Activated CD8-positive, alpha-beta memory T cell treated with anti-CD3 and anti-CD28 coated beads for 1 hour (primary cell): ENCODE data around the gene SEMA5A.

Experiments
- DNase-seq, 2 donors: peaks; one replicate each; pipeline ENCODE4 v3.0.0-alpha.2; 2020; ENCODE audit warnings: low read depth in 1 of 2; ENCODE audit errors: extremely low read depth in 1 of 2

Gene SEMA5A

DNA sequence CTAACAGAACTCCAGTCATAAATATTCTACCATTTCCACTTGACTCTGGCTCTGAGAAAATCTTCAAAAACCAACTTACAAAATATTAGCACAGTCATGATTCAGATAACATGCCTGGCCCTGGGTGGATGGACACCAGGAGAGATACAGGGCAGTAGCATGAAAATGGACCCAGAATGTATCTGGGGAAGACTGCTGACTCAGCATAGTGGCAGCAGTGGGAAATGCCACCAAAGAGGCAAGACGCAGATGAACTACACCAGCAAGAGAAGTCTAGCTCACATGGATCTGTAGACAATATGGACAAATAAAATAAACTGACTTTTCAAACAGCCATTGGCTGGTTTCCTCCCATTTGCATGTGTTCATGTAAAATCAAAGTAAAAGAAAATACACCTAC lies 359.8 kb downstream of the SEMA5A start:
- no peak for DNase-seq

DNA sequence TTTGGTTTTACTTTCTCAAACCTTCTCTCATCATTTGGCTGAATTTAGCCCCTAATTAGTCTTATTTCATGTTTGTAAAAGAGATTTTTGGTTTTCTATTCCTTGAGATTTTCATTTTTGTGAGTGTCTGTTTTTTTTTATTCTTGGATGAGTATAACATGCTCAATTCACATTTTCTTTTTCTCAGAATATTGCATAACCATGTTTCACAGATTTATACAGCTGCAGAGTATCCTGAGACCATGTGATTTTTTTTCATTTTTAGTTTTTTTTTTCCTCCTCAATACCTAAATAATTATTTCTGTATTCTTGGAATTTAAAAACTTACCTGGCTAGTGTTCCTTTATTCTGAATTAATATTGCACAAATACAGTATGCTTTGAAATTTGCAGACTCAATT lies 361.9 kb downstream of the SEMA5A start:
- DNase-seq: no peak

DNA sequence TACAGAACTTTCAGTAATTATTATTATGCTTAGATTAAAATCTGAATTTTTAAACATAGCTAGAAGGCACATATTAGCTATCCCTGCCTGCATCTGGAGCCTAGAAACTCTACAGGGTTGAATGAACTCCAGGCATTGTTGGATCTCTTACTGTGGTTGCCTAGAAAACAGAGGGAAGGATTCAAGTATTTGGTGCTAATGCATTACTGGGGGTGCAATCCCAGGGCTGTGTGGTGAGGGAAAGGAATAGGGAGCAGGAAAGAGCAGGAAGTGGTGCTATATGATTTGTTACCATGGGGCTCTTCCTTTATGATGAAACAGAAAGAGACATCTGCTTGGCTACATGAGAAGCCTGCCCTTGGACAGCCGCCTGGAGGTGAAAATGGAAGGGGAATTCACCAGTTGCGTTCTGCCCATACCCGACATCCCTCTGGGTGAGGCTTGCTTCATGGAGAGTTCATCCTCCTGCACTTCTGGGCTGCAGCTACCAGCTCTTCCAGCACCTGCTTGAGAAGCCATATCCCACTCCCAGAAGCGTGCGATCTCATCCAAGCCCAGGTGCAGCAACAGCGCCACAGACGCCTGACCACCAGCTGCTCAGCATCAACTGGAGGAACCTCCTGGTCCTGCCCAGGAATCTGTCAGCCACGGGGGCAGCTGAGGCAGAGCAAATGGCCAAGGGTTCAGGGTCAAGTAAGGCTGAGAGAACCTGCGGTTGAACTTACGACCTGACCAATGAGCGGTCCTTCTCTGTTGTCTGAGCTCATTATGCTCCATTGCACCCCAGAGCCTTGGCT lies 362.8 kb downstream of the SEMA5A start:
- DNase-seq: no peak

DNA sequence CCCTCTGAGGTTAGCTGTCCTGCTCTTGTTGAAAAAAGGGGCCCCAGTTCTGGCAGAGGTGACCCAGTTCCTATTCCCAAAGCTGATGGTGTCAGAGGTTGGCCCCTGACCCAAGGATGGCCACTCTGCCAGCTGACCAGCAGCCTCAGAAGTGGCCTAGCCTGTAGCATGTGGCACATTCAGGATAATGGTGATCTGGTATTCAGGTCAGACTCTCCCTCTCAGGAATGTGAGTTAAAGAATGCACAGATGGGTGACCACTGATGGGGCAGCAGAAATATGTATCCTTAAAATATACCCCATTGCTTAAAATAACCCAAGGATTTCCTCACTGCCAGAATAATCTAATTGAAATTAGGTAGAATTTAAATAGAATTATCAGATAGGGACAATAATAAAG lies 369.2 kb downstream of the SEMA5A start:
- DNase-seq: no peak

DNA sequence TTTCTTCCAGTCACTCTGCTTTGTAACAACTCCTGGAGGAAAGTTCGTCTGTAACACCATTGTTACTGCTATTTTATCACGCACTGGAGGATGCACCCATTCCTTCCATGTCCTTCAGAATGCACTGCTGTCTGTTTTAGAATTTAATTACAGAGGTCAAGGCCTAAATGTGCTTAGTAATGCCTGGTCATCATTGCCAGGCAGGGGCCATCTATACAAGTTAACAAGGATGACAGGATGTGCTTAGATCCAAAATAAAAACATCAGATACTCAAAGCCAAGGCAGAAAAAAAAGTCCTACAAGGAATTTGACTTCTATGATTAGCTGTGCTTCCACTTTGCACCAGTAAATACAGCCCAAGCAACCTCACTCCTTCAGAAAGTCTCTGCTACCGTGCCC lies 371.4 kb downstream of the SEMA5A start:
- DNase-seq: no peak

DNA sequence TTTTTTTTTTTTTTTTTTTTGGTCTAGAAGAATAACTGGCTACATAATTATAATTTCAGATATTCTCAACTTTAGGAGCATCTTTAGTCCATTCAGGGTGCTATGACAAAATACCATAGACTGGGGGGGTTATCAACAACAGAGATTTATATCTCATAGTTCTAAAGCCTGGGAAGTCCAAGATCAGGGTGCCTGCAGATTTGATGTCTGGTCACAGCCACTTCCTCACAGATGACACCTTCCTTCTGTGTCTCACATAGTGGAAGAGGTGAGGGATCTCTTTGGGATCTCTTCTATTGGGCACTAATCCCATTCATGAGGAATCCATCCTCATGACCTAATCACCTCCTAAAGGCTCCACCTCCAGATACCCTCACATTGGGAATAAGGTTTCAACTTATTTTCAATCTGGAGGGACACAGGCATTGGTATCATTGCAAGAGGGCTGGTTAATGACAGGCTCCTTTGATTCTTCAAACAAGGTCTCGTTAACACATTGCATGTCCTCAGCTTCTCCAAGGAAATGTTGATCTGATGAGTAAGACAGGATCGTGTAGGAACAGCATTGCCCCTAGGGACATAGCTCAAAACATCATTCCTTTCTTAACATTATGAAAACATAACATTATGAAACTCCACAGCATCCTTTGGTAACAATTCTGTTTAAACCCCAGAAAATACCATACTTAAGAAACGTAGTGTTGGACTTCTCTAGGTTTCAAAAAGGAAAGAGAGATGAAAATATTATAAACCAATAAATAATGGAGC lies 372.4 kb downstream of the SEMA5A start:
- no peak for DNase-seq

DNA sequence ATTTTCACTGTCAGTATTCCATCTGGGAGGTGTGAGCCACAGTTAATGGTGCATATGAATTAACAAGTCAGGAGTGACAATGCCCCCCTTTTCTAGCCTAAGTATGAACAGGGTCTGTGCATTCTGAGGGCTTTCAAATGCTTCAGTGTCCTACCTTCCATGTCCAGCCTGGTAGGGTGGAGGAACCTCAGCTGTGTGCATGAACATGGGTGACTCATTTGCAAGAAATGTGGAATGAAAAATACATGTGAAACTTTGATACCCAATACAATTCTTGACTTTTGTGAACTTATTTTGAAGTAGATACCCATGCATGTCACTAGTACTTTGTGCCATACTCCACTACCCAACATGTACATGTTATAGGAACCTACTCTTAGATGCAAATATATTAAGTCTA lies 375.8 kb downstream of the SEMA5A start:
- DNase-seq: no peak

DNA sequence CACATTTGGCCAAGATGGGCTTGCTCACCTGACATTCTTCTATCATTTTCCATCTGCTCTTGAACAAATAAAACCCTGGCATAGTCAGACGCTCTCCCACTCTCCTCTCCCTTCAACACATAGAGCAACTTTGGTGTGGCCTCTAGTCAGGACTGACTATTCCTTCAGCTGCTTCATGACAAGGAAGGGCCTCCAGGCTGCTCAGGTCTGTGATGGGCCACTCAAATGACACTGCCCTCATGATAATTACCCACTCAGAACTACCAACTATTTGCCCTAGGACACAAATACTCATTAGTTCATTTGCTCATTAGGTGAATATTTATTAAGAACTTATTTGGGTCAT lies 376.3 kb downstream of the SEMA5A start:
- no peak for DNase-seq

DNA sequence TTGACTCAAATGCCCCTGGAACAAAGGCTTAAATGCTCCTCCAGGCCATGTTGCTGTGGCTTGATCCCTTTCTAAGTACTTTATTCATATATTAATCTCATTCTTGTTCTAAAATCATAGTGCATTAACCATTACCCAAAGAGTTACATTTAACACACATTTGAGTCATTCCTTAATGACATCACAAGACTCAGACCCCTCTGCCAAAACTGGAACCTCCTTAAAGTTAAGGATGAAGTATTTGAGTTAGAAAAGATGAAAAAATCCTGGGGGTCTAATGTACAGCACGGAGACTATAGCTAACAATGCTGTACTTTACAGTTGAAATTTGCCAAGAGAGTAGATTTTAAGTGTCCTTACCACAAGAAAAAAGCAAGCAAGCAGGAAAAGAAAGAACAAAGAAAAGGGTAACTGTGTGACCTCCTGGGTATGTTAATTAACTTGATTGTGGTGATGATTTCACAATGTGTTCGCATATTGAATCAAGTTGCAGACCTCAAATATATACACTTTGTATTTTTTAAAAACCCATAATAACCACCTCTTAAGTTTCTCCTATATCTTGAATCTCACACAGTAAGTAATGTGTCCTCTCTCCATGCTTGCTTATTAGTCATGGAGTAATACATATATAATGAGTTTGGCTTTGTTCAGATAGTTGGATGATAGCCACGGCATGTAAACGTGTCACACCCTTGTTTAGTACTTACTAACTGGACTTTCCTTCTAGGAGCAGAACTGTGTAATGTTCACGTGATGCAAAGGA lies 376.9 kb downstream of the SEMA5A start:
- DNase-seq: no peak

DNA sequence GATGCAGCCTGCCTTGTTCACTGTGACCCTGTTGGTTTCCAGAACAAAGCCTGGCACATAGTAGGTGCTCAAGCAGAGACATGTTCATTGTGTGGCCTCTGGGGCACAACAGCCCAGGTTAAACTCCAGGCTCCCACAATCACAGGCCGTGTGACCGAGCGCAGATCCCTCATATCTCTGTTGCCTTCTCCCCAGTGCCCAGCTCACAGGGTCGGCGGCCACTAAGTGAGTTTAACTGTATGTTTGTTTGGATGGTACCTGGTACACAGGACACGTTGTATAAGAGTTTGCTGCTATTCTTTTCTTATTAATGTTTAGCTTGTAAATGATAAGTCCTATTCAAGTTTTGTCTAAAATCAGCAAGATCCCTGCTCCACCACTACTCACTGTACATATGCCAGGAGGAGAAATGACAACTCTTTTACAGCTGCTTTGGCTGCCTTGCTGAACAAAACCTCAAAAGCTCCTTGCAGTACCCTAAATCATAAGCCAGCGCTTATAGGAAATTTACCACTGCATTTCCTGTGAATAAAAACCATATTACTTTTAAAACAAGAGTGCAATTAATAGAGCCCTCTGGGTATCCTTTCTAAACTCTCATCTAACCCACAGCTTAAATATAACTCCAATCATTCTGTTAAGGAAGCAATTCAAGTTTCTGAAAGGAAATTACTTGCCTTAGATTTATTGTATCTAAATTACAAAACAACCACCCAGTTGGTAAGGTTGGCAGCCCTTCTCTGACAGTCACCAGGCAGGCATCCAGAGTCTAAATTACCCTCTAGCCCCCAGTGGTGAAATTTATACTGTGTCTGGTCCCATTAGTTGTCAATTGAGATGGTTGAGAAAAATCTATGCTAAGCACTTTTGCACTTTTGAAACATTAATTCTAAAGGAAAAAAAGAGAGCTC lies 379.4 kb downstream of the SEMA5A start:
- no peak for DNase-seq

DNA sequence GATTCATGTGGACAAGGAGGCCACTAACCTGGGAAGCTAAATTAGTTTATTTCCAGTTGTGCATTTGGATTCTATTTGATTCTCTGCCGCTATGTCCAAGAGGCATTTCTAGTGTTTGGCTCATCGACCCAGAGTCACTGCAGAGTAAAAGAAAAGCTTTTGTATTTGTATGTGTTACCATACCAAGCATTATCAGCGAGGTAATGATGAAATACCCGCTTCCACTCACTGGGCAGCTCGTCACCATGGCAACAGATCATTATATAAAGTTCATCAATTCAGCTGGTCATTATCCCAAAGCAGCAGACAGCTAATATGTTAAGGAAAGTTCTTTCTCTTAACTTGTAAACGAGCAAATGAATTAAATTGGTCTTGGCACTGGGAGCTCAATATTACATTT lies 380.3 kb downstream of the SEMA5A start:
- DNase-seq: no peak

DNA sequence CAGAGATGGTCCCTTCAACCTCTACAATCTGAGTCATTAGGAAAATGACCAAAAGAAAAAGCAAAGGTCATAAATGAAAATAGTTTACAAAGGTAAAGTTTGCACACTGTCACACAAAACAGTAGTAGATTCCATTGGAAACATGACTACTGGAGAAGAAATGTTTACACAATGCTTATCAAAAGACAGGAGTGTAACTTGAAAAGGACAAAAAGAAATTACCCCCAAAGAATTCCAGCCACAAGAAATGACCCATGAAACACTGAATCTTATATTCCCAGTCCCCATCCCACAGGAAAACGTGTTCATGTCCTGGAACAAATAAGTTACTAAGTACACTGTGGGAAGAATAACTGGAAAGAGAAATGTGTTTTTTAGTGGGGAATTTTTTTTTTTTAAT lies 385.1 kb downstream of the SEMA5A start:
- no peak for DNase-seq

DNA sequence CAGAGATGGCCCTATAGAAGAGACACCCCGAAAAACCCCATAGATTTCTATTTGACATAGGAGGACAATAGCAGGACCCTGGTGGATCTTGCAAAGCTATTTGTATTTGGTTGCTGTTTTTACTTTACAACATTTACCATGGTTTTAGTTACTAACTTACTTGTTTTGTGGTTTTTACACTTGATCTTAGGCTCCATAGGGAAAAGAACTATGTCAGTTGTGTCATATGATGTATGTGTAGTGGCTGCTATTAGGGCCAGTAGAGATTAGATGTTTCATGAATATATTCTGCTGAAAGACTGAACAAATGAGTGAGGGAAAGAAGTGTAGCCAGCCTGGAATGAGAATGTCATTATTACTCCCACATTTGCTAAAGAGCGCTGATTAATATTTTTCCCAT lies 388.1 kb downstream of the SEMA5A start:
- no peak for DNase-seq

DNA sequence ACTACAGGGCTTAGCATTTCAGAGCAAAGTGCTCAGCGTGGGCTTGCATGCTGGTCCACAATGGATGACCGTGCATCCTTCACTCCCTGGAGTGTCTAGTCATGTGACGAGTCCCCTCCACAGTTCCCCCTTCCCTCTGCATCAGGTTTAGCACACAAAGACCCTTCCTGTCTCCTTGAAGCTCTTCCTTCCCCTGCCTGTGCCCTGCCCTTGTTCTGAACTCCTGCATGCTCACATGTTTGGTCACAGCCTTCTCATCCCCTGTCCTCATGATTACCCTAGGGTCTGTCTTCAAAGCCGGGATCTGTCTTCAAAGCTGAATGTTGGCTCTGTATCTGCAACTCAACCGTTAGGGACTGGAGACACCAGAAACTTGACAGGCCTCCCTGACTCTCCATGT lies 388.9 kb downstream of the SEMA5A start:
- no peak for DNase-seq

DNA sequence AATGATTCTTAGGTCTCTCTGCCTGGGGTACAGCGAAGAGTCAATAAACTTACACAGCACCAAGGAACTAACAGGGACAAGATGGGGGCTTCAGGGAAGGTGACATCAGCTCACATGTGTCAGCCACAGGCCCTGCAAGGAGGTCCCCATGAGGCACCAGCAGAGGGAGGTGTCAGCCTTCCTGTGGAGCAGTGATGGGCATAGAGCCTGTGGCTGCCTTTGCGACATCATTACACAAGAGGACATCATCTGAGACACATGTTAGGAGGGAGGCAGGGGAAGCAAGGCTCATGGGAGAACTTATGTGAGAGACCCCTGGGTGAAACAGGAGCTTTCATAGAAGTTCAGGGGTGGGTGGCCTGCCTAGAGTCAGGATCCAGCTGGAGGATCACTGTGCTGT lies 389.6 kb downstream of the SEMA5A start:
- DNase-seq: no peak

DNA sequence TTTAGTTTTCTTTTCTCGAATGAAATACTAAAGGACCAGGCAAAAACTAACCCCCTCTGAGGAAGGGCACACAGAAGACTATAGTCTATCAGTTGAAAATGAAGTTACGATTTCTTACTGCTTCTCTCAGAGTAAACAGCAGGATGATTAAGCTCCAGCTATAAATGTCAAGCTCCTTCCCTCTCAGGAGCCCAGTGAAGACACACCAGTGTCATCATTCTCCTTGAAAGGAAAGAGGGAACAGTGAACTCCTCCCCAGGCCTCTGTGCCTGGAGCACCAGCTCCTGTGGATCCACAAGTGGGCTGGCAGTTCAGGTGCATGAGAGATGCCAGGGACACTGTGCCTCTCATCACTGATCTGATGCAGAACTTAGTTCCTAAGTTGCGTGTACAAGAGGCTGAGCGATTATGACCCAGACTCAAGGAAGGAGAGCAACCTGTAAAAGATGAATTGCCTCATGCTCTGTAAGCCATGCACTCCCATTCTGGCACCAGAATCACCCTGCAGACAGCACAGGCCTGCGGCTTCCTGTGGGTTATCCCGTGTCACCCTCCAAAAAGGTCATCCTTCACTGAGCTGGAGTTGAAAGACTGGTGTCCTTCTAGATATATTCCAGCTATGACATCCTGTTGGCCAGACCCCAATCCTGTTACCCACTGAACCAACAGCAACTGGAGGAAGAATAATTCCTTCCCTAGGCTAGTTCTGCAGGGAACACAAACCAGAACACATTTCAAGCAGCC lies 394.0 kb downstream of the SEMA5A start:
- DNase-seq: no peak

DNA sequence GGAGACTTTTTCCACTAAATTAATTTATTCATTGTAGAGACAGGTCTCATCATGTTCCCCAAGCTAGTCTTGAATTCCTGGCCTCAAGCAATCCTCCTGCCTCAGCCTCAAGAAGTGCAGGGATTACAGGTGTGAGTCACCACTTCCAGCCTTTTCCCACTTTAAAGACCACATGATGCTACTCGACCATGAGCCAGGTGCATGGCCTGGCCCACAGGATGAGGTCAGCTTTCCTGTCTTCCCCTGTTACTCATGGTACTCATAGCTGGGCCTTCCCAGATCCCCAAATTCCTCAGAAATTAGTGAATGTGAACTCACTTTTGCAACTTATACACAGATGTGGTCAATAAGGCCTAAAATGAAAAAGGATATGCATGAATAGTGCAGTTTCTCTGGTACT lies 395.9 kb downstream of the SEMA5A start:
- no peak for DNase-seq

DNA sequence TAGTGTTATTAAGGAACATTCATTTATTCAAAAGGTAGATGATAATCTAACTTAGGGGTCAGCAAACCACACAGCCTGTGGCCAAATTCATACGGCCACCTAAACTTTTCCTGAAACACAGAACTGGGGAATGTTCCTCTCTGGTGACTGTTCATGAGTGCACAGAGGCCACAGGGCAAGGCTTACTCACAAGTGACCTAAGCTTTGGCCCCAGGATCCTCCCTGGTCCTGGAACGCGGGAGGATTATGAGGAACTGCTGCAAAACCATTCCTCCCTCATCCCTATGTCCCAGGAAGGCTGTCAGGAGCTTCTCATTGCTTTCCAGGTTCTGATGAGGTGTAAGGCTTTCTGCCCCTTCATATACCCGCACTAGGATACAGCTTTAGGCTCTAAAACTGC lies 397.6 kb downstream of the SEMA5A start:
- no peak for DNase-seq

DNA sequence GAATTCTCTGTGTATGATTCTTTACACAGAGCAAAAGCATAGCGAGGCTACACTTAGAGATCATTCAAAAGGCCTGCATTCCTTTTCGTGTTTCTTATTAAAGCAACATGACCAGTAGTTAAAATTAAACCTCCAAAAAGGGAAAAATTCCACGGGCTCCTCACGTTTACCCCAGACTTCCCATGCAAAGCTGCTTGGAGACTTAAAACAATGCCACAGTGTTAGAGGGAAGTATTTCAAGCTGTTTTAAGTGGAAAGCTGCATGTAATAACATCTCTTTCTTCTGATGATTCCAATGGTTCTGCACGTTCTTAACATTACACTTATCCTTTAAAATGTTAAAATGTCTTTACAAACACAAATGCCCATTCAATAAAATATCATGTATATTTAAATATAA lies 405.2 kb downstream of the SEMA5A start:
- no peak for DNase-seq

DNA sequence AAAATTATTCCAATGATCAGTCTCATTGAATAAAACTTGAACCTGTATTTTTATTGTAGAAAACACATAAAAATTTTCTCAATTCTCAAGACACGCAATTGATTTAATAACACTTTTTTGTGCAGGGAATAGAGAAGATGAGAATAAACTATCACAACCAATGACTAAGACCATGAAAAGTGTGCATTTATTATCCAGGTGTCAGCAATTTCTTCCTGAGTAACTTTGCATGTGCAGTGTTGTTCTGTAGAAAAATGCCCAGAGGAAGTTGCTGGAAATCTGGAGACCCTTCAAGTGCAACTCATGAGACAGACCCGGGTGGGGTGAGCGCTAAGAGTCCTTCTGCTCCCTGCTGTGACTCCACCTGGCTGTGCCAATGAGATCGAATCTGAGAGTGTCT lies 405.7 kb downstream of the SEMA5A start:
- DNase-seq: no peak
